ENCODE results near the gene NXPE1. TPM values are rescaled to one million over a fixed set of nuclear protein-coding genes. Genes with fewer than 3 reads are reported as not detected.

NXPE1 gene
- total RNA-seq, 1 donor from 2014 or later: not detected

Other genes starting within 250 kb of the NXPE1 start
- 8.9 TPM for gene C11orf71, start 159.4 kb downstream of the NXPE1 start, total RNA-seq
- gene RBM7, start 159.2 kb downstream of the NXPE1 start, total RNA-seq: 20.5 TPM
- 165 TPM for gene REXO2, start 120.4 kb downstream of the NXPE1 start, total RNA-seq
- not detected for gene NXPE4, start 35.9 kb upstream of the NXPE1 start, total RNA-seq
- not detected for gene NXPE2, start 118.6 kb upstream of the NXPE1 start, total RNA-seq

Measured in Right ventricle myocardium superior (tissue), 1 donor.